ENCODE results near the gene BTG3.

The BTG3 gene, protein sequence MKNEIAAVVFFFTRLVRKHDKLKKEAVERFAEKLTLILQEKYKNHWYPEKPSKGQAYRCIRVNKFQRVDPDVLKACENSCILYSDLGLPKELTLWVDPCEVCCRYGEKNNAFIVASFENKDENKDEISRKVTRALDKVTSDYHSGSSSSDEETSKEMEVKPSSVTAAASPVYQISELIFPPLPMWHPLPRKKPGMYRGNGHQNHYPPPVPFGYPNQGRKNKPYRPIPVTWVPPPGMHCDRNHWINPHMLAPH

DNA sequence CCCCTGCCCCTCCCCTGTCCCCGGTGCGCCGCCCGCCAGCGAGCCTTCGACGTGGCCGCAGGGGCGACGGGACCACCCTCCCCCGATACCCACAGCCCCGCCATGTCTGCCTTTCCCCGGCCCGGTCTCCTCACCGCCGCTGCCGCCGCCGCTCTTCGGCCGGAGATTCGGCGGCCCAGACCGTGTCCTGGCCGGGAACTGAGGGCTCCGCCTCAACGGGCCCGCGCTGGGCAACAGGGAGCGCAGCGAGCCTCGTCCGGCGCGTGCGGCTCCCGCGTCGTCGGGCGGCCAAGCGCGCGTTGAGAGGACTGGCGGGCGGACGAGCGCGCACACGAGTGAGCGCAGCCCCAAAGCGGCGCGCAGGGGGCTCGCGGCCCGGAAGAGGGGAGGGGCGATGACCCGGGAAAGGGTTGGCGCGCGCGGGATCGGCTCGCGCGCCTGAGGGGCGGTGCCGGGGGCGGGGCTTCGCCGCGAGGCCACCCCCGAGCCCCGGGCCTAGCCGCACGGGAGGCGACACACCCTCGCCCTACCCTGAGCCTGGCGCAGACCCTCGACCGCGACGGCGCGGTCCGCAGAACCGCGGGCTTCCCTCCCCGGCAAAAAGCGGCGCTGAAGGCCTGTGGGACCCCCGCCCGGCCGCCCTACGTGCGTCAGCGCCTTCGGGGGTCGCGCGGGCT, at the start of gene BTG3:
Gene BTG3 (minus strand): TSS at position 337 of the 677 bp plus-strand sequence. CDS start 3,757 bp downstream, outside the sequence.
- DNase-seq = peak in 52 of 56 donors; percentile 2 to 82 (median 54)

DNA sequence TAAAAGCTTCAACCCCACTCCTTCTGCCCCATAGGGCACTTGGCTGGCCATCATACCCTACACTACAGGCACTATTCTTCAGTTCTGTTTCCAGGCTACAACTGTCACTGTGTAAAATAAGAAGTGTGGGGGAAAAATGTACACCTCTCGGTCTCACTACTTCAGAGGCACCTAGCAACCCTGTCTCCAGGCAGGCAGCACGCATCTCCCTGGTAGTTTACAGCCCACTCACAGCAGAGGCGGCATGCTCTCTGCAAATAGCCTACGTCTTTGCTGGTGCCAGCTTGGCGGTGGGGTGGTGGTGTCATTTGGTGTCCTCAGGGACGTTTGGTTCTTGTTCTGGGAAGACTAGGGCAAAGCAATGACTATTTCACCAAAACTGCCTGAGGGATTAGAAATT, 48.2 kb upstream of the BTG3 start:
- peak in 43 of 56 donors; percentile 1 to 82 (median 33) for DNase-seq

DNA sequence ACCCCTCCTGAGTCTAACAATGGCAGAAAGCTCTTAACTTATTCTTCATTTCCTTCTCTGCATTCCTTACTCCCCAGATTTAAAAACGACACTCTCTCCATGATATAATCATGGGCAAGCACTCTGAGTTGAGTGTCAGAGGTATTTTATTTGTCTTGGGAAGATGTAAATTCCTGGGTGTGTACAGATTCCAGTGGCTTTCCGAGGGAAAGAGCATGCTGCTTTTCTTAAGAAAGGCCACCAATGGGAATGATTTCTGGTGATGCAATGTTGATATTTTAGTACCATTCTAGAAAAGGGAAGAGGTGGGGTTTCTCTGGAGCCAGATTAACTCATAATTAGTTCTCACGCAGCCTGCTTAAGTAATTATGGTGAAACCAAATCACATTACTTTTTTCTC, 47.8 kb upstream of the BTG3 start:
- DNase-seq = peak in 1 of 56 donors; percentile 34

DNA sequence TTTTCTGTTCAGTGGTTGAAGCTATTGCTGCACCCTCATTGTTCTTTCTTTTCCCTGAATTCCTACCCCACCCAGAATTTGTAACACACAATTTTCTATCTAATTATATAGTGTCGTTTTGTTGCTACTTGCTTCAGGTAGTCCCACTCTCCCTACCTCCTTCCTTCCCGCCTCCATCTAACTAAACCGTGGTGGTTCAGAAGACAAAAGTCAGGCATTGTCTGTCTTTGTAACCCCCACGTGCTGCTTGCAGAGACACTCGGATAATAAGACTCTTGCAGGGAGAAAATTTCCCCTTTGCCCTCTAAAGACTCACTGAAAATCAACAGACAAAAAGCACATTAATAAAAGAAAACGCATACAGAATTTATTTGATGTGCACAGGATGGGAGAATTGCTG, 46.2 kb upstream of the BTG3 start:
- DNase-seq = no peak

DNA sequence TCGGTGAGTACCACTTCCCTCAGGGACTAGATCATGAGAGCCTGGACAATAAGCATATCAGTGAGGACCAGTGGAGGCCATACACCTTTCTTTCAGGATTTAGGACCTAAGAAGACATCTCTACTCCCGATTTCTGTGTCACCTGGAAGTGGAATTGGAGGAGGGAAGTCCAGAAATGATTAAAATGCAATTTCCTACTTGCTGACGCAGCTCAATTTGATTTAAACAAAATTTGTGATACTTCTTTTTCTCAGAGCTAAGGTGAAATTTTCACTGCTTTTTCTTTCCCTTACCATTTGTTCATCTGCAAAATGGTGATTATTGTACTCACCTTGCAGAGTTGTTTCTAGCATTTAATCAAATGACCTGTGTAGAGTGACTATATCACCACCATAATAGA, 38.8 kb upstream of the BTG3 start:
- DNase-seq = no peak

DNA sequence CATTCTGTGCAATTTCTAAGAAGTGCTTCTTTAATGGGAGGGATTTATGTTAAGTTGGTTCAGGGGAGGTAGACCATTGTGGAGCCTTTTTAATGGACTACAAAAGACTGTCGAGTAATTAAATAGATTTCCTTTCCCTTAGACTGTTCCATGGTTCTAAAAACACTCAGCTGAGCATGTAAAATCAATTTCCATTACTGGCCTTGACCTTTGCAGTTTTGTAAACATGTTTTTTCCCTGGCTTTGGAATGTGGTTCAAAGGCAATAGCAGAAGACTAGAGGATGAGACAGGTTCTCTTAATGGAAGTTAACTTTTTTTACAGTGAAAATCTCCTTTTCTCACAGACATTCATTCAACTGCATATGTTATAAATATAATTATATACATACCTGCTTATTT, 37.6 kb upstream of the BTG3 start:
- no peak for DNase-seq

DNA sequence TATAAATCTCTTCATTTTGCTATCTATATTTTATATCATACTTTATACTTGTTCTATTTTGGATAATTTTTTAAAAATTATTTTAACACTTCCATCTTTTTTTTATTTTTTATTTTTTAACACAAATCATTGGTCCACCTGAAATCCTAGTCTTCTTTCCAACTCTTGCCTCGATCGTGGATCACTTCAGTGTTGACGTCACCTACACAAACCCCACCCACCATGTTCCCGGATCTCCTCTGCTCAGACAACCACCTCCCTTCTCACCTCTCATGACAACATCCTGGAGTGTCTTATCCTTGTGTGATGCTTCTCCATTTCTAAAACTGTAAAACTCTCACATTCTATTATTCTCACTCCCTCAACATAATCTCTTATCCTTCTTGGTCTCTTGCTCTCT, 34.1 kb upstream of the BTG3 start:
- DNase-seq = no peak

DNA sequence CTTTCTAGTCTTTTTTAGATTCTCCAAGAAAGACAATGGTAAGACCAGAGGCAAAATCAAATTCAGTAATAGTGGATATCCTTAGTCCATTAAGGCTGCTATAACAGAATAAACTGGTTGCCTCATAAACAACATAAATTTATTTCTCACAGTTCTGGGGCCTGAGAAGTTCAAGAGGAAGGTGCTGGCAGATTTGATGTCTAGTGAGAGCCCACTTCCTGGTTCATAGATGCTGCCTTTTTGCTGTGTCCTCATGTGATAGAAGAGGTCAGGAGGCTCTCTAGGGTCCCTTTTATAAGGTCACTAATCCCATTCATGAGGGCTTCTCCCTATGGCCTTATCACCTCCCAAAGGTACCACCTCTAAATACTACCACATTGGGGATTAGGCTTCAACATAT, 31.5 kb upstream of the BTG3 start:
- DNase-seq = no peak

DNA sequence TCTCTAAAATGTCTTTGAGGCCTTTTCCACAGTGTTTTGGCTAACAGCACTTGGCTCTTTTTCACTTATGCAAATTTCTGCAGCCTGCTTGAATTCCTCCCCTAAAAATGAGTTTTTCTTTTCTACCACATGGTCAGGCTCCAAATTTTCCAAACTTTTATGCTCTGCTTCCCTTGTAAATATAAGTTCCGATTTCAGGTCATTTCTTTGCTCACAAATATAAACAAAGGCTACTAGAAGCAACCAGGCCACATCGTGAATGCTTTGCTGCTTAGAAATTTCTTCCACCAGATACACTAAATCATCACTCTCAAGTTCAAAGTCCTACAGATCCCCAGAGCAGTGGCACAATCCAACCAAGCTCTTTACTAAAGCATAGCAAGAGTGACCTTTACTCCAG, 28.1 kb upstream of the BTG3 start:
- DNase-seq = no peak

DNA sequence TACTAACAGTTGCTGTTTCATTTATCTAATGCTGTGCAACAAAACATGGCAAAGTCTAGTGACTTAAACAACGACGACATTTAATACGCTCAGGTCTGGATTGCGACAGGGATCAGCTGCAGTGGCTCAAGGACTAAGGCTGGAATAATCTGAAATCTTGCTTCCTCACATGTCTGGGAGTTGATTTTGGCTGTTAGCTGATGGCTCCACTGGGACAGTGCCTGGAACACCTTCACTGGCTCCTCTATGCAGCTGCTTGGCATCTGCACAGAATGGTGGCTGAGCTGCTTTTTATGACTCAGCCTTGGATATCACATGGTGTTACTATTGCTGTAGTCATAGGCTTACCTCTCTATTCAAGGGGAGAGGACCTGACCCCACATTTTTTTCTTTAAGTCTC, 24.0 kb upstream of the BTG3 start:
- DNase-seq = no peak

DNA sequence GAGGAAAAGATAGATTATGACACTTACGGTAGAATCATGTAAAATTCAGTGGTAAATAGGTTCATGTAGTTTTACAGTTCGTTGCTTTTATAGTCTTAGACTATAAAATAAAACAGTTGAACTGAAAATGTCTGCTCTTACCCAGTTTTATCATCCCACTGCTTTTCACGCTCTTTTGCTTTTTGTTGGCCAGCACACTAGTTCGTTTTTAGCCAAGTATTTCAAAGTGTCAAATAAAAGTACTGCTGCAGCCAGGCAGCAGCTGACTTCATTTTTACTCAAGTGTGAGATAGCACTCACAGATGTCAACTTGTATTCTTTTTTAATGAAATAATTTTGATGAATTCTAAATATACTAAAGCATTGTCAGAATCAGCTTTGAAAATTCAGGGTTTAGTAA, 18.5 kb upstream of the BTG3 start:
- peak in 1 of 56 donors; percentile 3 for DNase-seq

DNA sequence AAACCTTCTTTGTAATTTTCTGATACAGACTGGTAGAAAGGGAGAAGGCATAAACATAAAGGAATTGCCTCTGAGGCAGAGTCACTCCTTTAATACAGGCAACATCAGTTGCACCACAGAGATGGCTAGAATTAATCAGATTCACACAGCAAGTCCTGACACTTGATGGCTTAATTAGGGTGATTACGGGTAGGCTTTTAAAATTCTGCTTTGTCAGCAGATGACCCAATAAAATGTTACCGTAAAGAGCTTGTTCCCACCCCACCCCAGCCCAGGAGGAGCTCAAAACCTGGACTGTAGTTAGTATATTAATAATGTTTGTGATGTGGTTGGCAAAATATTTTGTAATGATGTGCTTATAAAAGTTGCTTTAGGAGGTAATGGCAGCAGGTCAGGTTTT, 9.3 kb upstream of the BTG3 start:
- DNase-seq = no peak

DNA sequence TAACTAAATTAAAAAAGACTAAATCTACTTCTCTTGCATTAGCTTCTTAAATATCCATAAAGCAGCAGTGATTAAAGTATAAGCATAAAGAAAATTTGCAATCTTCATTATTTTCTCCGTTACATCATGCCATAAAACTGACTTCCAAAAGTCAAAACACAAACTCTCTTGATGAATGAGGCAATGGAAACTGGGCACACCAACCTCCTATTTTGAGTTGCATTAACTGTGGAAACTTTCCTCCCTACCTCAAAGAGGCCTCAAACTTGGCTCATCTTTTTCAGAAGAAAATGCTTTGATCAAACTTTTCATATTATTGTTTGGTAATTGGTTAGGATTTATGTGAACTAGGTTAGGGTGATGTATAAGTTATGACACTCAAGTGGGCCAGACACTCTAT, 4.1 kb upstream of the BTG3 start:
- no peak for DNase-seq

DNA sequence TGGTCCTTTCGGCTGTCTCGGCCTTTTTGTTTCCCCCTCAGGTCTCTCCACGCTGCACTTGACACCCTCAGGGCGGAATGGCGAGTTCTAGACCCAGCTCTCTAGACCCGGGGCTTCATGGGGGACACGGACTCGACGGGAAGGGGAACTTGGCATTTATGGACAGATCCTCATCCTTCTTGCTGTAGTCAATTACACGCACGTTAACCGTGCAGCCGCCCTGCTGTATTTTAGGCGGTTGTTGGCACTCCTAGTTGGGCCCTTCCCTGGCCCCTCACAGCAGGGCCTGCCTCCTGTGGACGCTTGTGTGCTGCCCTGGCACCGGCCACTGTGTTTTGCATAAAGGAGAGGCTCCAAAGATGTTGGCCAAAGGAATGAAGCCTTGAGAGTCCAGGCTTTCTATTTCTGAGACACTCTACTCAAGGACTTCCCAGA, 558 bp upstream of the BTG3 start:
- peak in 19 of 56 donors; percentile 3 to 62 (median 40) for DNase-seq

DNA sequence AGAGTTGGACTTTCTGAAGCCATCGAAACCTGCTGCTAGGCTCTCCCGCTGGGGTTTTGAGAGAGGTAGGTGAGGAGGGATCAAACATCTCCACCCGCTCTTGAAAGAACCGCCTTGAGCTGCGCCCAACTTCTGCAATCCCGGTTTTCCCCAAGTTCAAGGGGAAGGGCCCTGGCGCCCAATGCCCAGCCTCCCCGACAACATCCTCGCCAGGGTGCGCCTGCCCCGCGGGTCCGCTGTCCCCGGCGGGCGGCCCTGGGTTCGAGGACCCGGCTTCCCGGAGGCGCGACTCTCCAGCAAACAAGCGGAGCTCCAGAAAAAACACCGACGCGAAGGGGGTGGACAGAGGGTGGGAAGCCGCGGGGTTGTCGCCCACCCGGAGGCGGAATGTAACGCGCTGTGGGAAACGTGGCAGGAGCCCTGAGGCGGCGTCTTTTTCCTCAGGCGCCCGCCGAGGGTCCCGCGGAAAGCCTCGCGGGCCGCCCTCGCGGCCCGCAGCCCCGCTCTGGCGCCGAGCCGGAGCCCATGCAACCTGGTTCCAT, 607 bp downstream of the BTG3 start:
- peak in 17 of 56 donors; percentile 6 to 55 (median 23) for DNase-seq

DNA sequence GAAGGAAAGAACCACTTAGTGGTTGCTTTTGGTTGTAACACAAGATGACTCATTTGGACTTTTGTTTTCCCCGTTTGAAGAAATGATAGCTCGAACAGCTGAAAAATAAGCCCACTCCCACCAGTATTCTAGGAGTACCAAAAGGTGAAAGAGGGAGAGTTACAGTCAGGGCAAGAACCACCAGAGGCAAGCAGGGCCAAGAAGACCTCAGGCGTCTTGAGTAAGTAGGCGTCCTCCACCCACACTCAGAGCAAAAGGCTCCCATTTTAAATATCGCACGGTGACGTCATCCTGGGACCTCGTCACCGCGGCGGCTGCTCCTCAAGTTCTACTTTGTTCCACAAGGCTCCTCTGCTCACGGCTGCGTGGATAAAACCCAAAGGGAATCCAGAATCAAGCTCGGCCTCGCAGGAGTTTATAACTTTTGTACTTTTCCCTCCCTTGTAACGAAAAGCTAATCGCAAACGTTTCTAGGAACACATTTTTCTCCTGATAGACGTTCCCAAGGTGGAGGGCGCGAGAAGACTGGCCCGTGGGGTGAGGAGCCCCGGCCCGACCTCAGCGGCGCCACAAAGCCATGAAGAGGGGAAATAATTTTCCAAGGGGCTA, 1.2 kb downstream of the BTG3 start:
- peak in 49 of 56 donors; percentile 5 to 76 (median 43) for DNase-seq

DNA sequence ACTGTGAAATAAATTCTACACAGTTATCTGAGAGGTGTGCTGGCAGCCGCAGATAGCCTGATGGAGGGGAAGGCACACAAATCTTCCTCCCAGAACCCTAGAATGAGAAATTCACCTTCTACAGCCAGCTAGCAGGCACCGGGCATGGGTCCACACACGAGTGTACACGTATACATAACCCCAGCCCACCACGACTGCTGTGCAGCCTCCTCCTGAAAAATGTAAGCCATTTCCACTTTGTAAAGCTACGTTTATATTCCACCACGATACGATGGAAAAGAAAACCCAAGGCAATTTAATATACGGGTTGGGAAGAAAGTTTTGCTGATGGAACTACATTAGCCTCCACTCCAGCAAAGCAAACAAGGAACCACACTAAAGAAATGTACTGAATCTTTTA, 1.8 kb downstream of the BTG3 start:
- DNase-seq = peak in 4 of 56 donors; percentile 3 to 9 (median 5)

DNA sequence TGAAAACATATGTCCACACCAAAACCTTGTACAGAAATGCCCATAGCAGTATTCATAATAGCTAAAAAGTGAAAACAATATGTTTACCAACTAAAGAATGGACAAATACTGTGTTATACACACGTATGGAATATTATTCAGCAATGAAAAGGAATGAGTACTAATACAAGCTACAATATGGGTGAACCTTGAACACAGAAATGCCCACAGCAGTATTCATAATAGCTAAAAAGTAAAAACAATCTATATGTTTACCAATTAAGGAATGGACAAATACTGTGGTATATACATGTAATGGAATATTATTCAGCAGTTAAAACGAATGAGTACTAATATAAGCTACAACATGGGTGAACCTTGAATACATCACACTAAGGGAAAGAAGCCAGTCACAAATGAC, 3.0 kb downstream of the BTG3 start:
- no peak for DNase-seq

DNA sequence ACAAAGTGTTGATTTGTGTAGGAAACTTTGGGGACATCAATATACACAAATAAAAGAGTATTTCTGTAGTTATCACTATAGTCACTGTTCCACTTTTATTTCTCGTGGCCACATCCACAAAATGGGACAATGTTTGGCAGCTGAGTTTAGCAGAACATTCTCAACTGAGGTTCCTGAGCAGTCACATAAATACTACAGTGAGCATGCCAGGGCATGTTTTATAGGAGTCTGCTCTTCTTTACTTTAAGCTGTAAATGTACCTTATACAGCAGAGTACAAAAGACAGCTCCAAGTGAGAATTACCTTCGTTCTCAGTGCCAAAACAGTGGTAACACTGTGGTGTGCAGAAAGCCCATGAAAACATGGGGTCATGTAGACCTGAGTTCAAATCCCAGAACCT, 5.0 kb downstream of the BTG3 start:
- no peak for DNase-seq

DNA sequence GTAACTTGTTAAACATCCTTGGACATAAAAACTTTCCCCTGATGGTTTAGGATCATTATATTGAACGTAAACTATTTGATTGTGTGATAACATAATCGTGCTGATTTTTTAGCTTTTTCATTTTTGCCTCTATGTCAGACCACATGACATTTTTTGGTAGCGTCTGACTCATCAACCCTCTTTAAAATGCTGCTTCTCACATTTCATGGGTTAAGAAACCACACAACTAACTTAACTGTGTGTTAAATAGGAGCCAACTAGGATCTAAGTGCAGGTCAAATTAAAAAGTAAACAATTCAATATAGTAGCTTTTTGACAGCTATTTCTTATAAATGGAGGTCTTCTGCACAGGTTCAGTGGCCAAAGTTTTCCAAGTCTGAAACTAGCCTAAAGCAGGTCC, 9.8 kb downstream of the BTG3 start:
- no peak for DNase-seq

DNA sequence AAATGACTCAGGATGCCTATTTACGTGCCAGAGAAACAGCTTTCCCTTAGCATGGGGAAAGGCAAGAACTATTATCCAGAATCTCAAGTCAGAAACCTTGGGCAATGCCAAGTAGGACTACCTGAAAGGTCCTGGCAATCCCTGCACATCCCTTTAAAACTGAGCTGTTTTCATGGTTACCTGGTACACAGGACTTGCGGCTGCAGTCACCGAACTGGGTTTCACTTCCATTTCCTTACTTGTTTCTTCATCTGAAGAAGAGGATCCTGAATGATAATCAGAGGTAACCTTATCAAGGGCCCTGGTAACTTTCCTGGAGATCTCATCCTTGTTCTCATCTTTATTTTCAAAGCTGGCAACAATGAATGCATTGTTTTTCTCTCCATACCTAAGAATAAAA, 14.3 kb downstream of the BTG3 start:
- DNase-seq = no peak

DNA sequence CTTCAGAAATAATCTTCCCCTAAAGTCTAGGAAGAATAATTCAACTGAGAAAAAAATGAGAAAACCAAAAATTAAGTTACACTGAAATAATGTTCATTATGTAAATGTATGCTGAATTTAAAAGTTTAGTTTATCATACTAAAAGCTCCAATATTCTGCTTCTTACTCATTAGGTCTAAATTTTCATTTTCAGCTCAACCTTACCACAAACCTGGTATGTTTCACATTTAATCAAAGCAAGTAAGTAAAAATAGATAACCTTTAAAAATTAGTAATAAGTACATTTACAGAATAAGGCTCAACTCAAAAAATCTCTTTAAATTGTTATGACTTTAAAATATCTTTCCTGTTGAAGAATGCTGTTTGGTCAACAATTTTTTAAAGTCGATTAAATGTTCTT, 15.0 kb downstream of the BTG3 start:
- no peak for DNase-seq

DNA sequence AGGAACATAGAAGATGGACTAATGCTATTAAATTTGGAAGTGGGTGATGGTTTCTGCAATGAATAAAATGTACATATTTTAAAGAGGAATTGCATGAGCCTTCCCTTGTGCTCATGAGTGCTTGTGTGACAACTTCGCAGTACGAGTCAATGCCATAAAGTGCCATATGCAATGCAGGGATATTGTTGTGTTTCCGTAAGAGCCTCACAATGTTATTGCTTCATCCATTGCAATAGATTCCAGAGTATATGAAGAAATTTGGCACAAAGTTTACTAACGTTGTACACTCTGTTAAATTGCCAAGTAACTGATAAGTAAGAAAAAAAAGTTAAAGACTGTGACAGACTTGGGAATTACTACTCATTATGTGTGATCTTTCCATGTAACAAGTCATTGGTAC, 22.3 kb downstream of the BTG3 start:
- DNase-seq = no peak

Data from amygdala (tissue), 56 donors.